HCT116 (cell line): ENCODE measurements around the gene NDUFA7. TPM values are rescaled to one million over a fixed set of nuclear protein-coding genes. Genes with fewer than 3 reads are reported as not detected.

Source experiments
- ATAC-seq: fragments of 200-7000 bp; cut with Tn5 transposase; 2 replicates; pipeline ENCODE4 v1.9.1; 2020; ENCODE audit warnings: mild to moderate bottlenecking, moderate library complexity
- BruUV-seq: library from RNA; stranded (reverse); fragments of 400-500 nt; replicated peaks from 2 replicates; lab custom pipeline; 2021; lab: Mats Ljungman, UMichigan
- CTCF ChIA-PET: fragments of 300-600 bp; sonication (Branson Sonifier 250); formaldehyde crosslinking; loops from one replicate; lab custom pipeline; 2021; ENCODE audit warnings: antibody characterized with exemption; lab: Charles Lee
- POLR2A ChIA-PET: fragments of 300-600, 350-600 bp; sonication (Branson Sonifier 250); formaldehyde crosslinking; loops from one replicate; lab custom pipeline; 2021; ENCODE audit warnings: antibody characterized with exemption; lab: Charles Lee
- RAD21 ChIA-PET, 2 experiments: fragments of 300-600 bp; sonication (Branson Sonifier 250); formaldehyde crosslinking; loops; one replicate each; lab custom pipeline; 2023; ENCODE audit warnings: low total read pairs in 2 of 2; ENCODE audit not compliant: uncharacterized antibody in 2 of 2, unreplicated experiment in 2 of 2, low non-redundant PET in 1 of 2; lab: Charles Lee
- DNase-seq: peaks from one replicate; pipeline ENCODE4 v3.0.0-alpha.2; 2010; ENCODE audit warnings: low read depth, low spot score
- H2AFZ ChIP-seq: fragments of 200-600 bp; shearing (Covaris generic), sonication (generic); 2 replicates; pipeline ENCODE4 v1.6.1; 2017; ENCODE audit warnings: low read depth, mixed run types, mixed read lengths, antibody characterized with exemption, low read length; ENCODE audit not compliant: poor library complexity, severe bottlenecking
- H3K27ac ChIP-seq: 2 replicates; pipeline ENCODE4 v1.5.1; 2012; ENCODE audit warnings: low read depth, low read length
- H3K27me3 ChIP-seq: fragments of 200-600 bp; sonication (generic); 2 replicates; pipeline ENCODE4 v1.6.1; 2016; ENCODE audit warnings: mixed run types, low read length, mixed read lengths; ENCODE audit not compliant: insufficient read depth
- H3K36me3 ChIP-seq, 2 experiments: fragments of 200-500 bp in 1 of 2; fragments of 200-600 bp in 1 of 2; sonication (Bioruptor generic) in 1 of 2; sonication (generic) in 1 of 2; 2 replicates each; pipeline versions ENCODE4 v1.5.1 to v1.6.1; 2014 to 2016; ENCODE audit warnings: low read length in 2 of 2, inconsistent platforms in 1 of 2, mixed read lengths in 1 of 2, mixed run types in 1 of 2; ENCODE audit not compliant: insufficient read depth in 2 of 2, control insufficient read depth in 1 of 2
- H3K4me1 ChIP-seq, 2 experiments: fragments of 200-600 bp in 1 of 2; sonication (generic) in 1 of 2; 2 replicates each; pipeline versions ENCODE4 v1.5.1 to v1.6.1; 2012 to 2017; ENCODE audit warnings: low read length in 2 of 2, inconsistent platforms in 1 of 2, mild to moderate bottlenecking in 1 of 2, mixed read lengths in 1 of 2, mixed run types in 1 of 2, moderate library complexity in 1 of 2; ENCODE audit not compliant: insufficient read depth in 2 of 2, control insufficient read depth in 1 of 2
- H3K4me2 ChIP-seq: fragments of 200-600 bp; sonication (generic); 2 replicates; pipeline ENCODE4 v1.6.1; 2017; ENCODE audit warnings: mixed run types, low read length, mixed read lengths
- H3K4me3 ChIP-seq, 2 experiments: fragments of 200-600 bp in 1 of 2; sonication (generic) in 1 of 2; replicated peaks in 1 of 2; 2 replicates each; pipeline ENCODE4 v1.5.1; 2011 to 2016; ENCODE audit warnings: low read length in 2 of 2, control low read depth in 1 of 2, low read depth in 1 of 2, mild to moderate bottlenecking in 1 of 2, mixed read lengths in 1 of 2, mixed run types in 1 of 2
- H3K79me2 ChIP-seq: fragments of 200-600 bp; sonication (generic); 2 replicates; pipeline ENCODE4 v1.6.1; 2017; ENCODE audit warnings: mild to moderate bottlenecking, mixed run types, low read length, moderate library complexity, mixed read lengths; ENCODE audit not compliant: insufficient read depth
- H3K9ac ChIP-seq: fragments of 200-600 bp; sonication (generic); 2 replicates; pipeline ENCODE4 v1.6.1; 2016; ENCODE audit warnings: low read length, mixed read lengths
- H3K9me2 ChIP-seq: fragments of 200-600 bp; sonication (generic), shearing (Covaris generic); 2 replicates; pipeline ENCODE4 v1.6.1; 2017; ENCODE audit warnings: mixed run types, mild to moderate bottlenecking, moderate library complexity; ENCODE audit not compliant: insufficient read depth
- H3K9me3 ChIP-seq, 2 experiments: fragments of 200-500 bp in 1 of 2; fragments of 200-600 bp in 1 of 2; sonication (Bioruptor generic) in 1 of 2; sonication (generic) in 1 of 2; 2 replicates each; pipeline ENCODE4 v1.6.1; 2014 to 2017; ENCODE audit warnings: low read length in 2 of 2, mixed read lengths in 2 of 2, inconsistent platforms in 1 of 2, low read depth in 1 of 2, mild to moderate bottlenecking in 1 of 2, mixed run types in 1 of 2, moderate library complexity in 1 of 2; ENCODE audit not compliant: control insufficient read depth in 1 of 2, insufficient read depth in 1 of 2
- H4K20me1 ChIP-seq: fragments of 200-600 bp; sonication (generic), shearing (Covaris generic); 2 replicates; pipeline ENCODE4 v1.6.1; 2017; ENCODE audit warnings: mixed run types, mild to moderate bottlenecking, moderate library complexity; ENCODE audit not compliant: insufficient read depth
- CEBPB ChIP-seq: IDR thresholded peaks from 2 replicates; pipeline ENCODE4 v1.6.1; 2012; ENCODE audit warnings: low read depth
- EGR1 ChIP-seq: IDR thresholded peaks from 2 replicates; pipeline ENCODE4 v1.6.1; 2012; ENCODE audit warnings: low read depth
- EZH2 ChIP-seq: fragments of 200-600 bp; sonication (generic); IDR thresholded peaks from 2 replicates; pipeline ENCODE4 v1.6.1; 2017; ENCODE audit warnings: antibody characterized with exemption, mixed run types
- FOSL1 ChIP-seq: IDR thresholded peaks from 2 replicates; pipeline ENCODE4 v1.6.1; 2012; ENCODE audit warnings: low read depth
- JUND ChIP-seq: IDR thresholded peaks from 2 replicates; pipeline ENCODE4 v1.6.1; 2012
- POLR2AphosphoS5 ChIP-seq: IDR thresholded peaks from 2 replicates; pipeline ENCODE4 v1.6.1; 2011; ENCODE audit warnings: mild to moderate bottlenecking, low read depth, low read length, moderate library complexity
- SIN3A ChIP-seq: IDR thresholded peaks from 2 replicates; pipeline ENCODE4 v1.6.1; 2012; ENCODE audit warnings: low read depth
- YY1 ChIP-seq: IDR thresholded peaks from 2 replicates; pipeline ENCODE4 v1.6.1; 2011; ENCODE audit warnings: low read length, low read depth, moderate library complexity, mild to moderate bottlenecking; ENCODE audit not compliant: insufficient replicate concordance; ENCODE audit errors: extremely low read depth
- intact Hi-C: fragments of 100-400 bp; cut with micrococcal nuclease; formaldehyde crosslinking; loops from 2 replicates; pipeline ENCODE4 v1.10.0; 2022
- total RNA-seq: library from RNA; stranded (reverse); gene quantifications from one replicate; pipeline ENCODE4 v1.2.1, GENCODE V29; 2021; ENCODE audit not compliant: unreplicated experiment
- TF ChIP-seq, protein P1 (sequence below), 3 experiments: fragments of 200-600 bp in 1 of 3; sonication (generic) in 1 of 3; IDR thresholded peaks in 2 of 3; conservative IDR thresholded peaks in 1 of 3; 2 replicates each; pipeline ENCODE4 v1.5.1; 2012 to 2017; ENCODE audit warnings: low read depth in 2 of 3, low read length in 2 of 3, antibody characterized with exemption in 1 of 3, borderline replicate concordance in 1 of 3, control low read depth in 1 of 3, mild to moderate bottlenecking in 1 of 3, mixed read lengths in 1 of 3, mixed run types in 1 of 3, moderate library complexity in 1 of 3; ENCODE audit not compliant: insufficient read depth in 1 of 3

NDUFA7 gene
- total RNA-seq, 1 experiment from 2014 or later = 86.9 TPM

DNA sequence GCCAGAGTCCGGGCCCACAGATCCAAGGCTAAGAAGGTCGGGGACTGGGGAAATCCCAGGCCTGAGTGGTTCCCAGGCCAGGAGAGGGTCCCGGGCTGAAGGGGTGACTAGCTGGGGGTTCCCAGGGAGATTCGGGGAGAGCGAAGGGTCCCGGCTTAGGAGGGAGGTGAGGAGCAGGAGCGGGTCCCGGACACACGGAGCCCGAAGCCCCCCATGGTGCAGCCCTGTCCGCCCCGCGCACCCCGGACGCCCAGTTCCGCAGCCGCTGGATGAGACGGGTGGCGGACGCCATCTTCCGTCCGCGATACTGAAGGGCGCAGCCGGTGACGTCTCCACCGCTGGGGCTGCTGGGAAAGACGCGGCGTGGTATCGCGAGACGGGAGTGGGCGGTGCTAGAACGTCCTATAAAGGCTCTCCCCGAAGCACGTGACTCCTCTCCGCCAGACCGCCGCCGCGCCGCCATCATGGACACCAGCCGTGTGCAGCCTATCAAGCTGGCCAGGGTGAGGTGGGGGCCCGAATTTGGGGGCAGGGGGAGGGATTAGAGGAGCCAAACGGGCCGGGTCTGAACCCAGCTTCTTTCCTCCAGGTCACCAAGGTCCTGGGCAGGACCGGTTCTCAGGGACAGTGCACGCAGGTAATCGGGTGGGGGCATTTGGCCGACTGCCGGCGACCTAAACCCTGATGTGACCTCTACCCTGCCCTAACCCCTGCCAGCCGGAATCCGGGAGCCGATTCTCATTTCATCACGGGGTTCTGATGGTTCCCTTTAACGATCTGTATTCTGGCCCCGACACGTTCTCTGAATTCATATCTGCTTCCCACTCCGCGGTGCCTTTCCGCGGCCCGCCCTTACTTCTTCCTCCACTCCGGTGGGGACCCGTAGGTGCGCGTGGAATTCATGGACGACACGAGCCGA, at the start of gene NDUFA7, which contains the start of gene RPS28 (continued):
- TF ChIP-seq, protein P1, sequence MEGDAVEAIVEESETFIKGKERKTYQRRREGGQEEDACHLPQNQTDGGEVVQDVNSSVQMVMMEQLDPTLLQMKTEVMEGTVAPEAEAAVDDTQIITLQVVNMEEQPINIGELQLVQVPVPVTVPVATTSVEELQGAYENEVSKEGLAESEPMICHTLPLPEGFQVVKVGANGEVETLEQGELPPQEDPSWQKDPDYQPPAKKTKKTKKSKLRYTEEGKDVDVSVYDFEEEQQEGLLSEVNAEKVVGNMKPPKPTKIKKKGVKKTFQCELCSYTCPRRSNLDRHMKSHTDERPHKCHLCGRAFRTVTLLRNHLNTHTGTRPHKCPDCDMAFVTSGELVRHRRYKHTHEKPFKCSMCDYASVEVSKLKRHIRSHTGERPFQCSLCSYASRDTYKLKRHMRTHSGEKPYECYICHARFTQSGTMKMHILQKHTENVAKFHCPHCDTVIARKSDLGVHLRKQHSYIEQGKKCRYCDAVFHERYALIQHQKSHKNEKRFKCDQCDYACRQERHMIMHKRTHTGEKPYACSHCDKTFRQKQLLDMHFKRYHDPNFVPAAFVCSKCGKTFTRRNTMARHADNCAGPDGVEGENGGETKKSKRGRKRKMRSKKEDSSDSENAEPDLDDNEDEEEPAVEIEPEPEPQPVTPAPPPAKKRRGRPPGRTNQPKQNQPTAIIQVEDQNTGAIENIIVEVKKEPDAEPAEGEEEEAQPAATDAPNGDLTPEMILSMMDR (IDR thresholded peaks at IDR 0.05 in 2 of 3, conservative IDR thresholded peaks at IDR 0.05 in 1 of 3; ENCODE audit: borderline replicate concordance in 1 of 3, insufficient read depth in 1 of 3, low read depth in 2 of 3, low read length in 2 of 3) = no peak
- TF ChIP-seq SIN3A (peak; percentile 71), JUND (no peak), EGR1 (0 out of 2 replicates have a peak, but pooled peaks have one; percentile 30), EZH2 (no peak), YY1 (peak; percentile 96)
- TF ChIP-seq, all 23 proteins: peak for 12

DNA sequence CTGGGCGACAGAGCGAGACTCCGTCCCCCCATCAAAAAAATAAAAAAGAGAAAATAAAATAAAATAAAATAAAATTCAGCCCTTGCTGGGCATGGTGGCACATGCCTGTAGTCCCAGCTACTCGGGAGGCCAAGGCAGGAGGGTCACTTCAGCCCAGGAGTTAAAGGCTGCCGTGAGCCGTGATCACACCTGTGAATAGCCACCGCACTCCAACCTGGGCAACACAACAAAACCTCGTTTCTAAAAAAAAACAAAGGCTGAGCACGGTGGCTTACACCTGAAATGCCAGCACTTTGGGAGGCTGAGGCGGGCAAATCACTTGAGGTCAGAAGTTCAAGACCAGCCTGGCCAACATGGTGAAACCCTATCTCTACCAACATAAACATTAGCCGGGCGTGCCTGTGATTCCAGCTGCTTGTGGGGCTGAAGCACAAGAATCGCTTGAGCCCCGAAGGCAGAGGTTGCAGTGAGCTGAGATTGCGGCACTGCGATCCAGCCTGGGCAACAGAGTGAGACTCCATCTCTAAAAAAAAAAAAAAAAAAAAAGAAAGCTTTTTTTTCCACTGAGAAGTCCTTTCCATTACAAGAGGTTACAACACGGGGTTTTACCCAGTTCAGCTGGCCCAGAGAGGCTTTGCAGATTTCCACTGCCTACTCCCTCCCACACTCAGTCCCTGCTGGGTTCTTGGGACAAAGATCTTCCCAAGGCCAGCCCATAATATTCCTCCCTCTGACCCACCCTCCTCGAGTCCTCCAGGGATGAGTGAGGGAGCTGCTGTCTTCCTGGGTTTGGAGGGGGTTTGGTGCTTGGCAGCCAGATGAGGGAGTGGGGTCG, 49.2 kb upstream of the NDUFA7 start:
- H3K4me3 ChIP-seq = no peak overlapping the region
- H3K27me3 ChIP-seq = no peaks in the 10 kb centered on the region
- H3K9ac ChIP-seq = no peak overlapping the region
- DNase-seq = no peak
- peaks cover 20 to 28% of the 10 kb centered on the region in 2 experiments for H3K4me1 ChIP-seq
- ChIA-PET POLR2A (no interaction called here), CTCF (interaction anchor here (1.2 kb wide), 1 partner anchor 209 kb away, joined by 4 read pairs; no protein-coding TSS in a partner anchor), RAD21 (no interaction called here)
- TF ChIP-seq CEBPB (no peak), POLR2AphosphoS5 (0 out of 2 replicates have a peak, but pooled peaks have one; percentile 50), FOSL1 (no peak)
- H3K36me3 ChIP-seq = no peaks in the 10 kb centered on the region; a peak in 2 of 4 replicates
- no peak overlapping the region for H3K27ac ChIP-seq
- ATAC-seq = no peak
- no peaks in the 10 kb centered on the region for H3K79me2 ChIP-seq
- no TSS peak for BruUV-seq
- no peaks in the 10 kb centered on the region for H4K20me1 ChIP-seq
- no peak overlapping the region for H3K4me2 ChIP-seq
- H3K9me2 ChIP-seq = no peaks in the 10 kb centered on the region
- H2AFZ ChIP-seq = no peak overlapping the region
- H3K9me3 ChIP-seq = no peaks in the 10 kb centered on the region
- intact Hi-C loops = no loop called here
